GM21825 (cell line): ENCODE data around the gene HACD2.
A peak's percentile ranks its signal among the peaks of the same experiment; 100 is the strongest.
"Not testable (repeated sequence)": the region's sequence is repeated elsewhere in the genome, so short reads cannot be mapped to it uniquely, and the experiment has no call there.

Experiments
- ATAC-seq: cut with Tn5 transposase; IDR thresholded peaks from one replicate; pipeline ENCODE4 v1.9.1; 2021; ENCODE audit warnings: mild to moderate bottlenecking, moderate library complexity; ENCODE audit not compliant: unreplicated experiment

HACD2 gene

DNA sequence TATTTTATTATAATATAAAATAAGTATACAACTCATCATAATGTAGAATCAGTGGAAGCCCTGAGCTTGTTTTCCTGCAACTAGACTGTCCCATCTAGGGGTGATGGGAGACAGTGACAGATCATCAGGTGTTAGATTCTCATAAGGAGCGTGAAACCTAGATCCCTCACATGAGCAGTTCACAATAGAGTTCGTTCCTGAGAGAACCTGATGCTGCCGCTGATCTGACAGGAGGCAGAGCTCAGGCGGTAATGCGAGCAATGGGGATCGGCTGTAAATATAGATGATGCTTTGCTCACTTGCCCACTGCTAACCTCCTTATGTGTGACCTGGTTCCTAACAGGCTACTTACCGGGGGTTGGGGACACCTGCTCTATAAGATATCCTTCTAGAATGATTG lies 26.8 kb upstream of the HACD2 start:
- ATAC-seq = not testable (repeated sequence)

GRCh38 chr3:123611082-123611481 lies 26.2 kb upstream of the HACD2 start:
- no peak for ATAC-seq

DNA sequence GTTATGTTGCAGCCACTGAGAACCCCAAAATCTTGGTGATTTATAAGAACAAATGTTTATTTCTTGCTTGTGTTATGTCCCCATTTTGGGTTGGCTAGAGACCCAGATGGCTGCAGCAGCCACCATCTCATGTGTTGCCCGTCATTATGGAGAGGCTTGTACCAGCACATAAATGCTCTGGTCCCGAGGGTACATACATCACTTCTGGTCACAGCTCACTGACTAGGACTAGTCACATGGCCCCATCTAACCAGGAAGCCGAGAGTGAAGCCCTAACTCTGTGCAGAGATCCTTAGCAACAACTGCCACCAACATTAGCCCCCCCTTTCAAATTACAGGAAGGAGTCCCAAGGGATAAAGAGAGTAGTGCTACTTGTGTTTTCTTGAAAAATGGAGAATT lies 25.5 kb upstream of the HACD2 start:
- peak; percentile 75 for ATAC-seq

DNA sequence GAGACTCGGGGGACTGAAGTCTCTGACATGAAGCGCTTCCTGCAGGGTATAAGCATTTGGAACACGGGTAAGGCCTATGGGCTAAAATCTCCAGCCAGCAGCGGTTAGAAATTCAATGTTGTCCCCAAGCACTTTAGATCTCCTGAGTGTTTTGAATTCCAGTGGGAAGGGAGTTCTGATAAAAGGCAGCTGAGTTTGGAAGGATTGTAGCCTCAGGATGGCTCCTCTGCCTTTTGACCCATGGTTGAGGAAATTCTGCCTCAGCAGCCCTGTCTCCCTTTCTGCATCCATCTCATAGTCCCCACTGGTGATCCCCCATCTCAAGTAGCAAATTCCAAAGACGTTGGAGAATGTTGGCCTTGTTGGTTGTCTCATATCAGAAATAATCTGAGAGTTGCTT lies 24.2 kb upstream of the HACD2 start:
- ATAC-seq = no peak

- no peak for ATAC-seq
These were observed 23.5 kb upstream of the HACD2 start for GRCh38 chr3:123608263-123608937.

GRCh38 chr3:123606527-123606926 lies 21.7 kb upstream of the HACD2 start:
- ATAC-seq = no peak

DNA sequence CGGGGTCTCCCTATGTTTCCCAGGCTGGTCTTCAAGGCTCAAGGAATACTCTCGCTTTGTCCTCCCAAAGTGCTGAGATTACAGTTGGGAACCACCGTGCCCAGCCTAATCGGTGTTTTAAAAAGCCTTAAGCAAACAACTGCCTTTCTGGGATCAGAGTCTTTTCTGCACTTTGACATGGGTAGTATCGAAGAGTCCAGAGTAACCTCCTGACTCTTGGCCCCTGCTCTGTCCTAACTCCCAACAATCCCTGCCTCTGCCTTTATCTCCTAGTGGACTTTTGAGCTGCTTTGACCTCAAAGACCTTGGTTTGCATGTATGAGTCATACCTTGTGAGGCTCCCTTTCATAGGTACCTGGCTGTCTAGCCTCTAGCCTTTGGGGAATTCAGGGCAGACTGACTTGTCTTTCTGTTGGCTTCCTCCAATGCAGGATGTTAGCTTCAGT lies 21.0 kb upstream of the HACD2 start:
- ATAC-seq = peak; percentile 70

DNA sequence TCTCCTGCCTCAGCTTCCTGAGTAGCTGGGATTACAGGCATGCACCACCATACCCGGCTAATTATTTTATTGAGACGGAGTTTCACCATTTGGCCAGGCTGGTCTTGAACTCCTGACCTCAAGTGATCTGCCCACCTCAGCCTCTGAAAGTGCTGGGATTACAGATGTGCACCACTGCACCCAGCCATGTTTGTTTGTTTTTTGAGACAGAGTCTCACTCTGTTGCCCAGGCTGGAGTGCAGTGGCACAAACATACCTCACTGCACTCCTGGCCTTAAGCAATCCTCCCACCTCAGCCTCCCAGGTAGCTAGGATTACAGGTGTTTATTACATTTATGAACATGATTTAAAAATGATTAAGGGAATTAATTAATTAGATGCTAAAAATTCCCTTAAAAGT lies 18.3 kb upstream of the HACD2 start:
- not testable (repeated sequence) for ATAC-seq

GRCh38 chr3:123602325-123602724 lies 17.5 kb upstream of the HACD2 start:
- no peak for ATAC-seq

GRCh38 chr3:123600863-123601262 lies 16.0 kb upstream of the HACD2 start:
- not testable (repeated sequence) for ATAC-seq

- no peak for ATAC-seq
These were observed 12.7 kb upstream of the HACD2 start for GRCh38 chr3:123597561-123597960.

DNA sequence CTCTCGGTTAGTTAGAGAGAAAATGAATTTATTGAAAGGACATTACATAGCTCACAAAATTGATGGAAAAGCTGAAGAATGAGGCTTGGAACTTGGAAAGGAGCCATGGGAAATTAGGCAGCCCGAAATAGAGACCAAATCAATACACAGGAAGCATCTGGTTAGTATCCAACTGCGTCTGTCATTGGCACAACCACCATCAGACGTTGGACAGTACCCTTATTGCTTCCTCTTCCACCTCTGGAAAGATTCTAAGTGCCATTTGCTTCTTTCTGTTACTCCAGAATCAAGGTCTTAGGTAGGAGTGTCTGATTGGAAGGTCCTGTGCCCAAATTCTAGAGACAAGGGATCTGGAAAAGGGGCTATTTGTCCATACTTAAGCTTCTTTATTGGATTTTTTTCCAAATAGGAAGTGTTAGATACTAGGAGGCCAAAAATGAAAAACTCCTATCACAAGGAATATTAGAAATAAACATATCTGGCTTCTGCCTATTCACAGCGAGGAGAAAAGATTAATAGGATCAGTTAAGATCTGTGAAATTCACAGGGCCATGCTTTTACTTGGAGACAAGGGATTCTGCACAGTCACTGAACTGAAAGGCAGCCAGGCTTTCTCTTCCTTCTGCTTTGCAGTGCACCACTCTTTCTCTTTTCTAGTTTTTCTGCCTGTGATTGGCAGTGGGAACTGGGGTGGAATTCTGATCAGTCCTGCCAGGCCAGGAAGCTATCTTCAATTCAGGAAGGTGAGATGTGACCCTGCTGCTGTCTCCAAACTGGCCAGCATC lies 10.7 kb upstream of the HACD2 start:
- ATAC-seq = no peak

- ATAC-seq = no peak
These were observed 8.5 kb upstream of the HACD2 start for GRCh38 chr3:123593381-123593780.

DNA sequence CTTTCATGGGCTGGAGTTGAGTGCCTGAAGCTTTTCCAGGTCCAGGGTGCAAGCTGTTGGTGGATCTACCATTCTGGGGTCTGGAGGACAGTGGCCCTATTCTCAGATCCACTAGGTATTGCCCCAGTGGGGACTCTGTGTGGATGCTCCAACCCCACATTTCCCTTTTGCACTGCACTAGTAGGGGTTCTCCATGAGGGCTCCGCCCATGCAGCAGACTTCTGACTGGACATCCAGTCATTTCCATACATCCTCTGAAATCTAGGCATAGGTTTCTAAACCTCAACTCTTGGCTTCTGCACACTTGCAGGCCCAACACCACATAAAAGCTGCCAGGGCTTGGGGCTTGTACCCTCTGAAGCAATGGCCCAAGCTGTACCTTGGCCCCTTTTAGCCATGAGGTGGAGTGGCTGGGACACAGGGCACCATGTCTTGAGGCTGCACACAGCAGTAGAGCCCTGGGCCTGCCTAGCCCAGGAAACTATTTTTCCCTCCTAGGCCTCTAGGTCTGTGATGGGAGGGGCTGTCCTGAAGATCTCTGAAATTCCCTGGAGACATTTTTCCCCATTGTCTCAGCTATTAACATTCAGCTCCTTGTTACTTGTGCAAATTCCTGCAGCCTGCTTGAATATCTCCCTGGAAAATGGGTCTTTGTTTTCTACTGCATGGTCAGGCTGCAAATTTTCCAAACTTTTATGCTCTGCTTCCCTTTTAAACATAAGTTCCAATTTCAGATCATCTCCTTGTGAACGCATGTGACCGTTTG lies 6.0 kb upstream of the HACD2 start:
- no peak for ATAC-seq

- ATAC-seq = no peak
These were observed 2.5 kb upstream of the HACD2 start for GRCh38 chr3:123587401-123587800.

DNA sequence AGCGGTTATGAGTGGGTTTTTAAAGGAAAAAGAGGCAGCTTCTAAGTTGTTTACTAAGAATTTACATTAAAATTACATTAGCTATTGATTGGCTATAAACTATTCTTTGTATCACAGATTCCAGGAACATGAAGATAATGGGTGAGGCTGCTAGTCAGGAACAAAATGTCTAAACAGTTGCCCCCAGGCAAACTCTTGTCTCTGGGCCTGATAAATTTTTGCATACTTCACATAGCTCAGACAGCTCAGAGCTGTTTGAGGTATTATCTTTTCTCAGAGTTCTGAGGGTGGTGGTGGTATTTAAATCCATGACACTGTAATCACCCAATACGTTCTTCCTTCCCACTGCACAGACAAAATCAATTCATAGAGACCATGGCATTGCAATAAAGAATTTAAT lies 2.1 kb upstream of the HACD2 start:
- ATAC-seq = no peak

DNA sequence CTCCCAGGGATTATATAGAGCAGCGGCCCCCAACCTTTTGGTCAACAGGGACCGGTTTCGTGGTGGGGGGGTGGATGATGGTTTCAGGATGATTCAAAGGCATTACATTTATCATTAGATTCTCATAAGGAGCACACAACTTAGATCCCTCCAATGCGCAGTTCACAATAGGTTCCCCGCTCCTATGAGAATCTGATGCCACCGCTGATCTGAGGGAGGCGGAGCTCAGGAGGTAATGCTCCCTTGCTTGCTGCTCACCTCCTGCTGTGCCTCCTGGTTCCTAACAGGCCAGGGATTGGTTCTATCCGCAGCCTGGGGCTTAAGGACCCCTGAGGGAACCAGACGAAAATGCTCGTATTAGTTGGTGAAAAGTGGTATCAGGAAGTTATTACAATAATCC lies 1.3 kb upstream of the HACD2 start:
- ATAC-seq = no peak

DNA sequence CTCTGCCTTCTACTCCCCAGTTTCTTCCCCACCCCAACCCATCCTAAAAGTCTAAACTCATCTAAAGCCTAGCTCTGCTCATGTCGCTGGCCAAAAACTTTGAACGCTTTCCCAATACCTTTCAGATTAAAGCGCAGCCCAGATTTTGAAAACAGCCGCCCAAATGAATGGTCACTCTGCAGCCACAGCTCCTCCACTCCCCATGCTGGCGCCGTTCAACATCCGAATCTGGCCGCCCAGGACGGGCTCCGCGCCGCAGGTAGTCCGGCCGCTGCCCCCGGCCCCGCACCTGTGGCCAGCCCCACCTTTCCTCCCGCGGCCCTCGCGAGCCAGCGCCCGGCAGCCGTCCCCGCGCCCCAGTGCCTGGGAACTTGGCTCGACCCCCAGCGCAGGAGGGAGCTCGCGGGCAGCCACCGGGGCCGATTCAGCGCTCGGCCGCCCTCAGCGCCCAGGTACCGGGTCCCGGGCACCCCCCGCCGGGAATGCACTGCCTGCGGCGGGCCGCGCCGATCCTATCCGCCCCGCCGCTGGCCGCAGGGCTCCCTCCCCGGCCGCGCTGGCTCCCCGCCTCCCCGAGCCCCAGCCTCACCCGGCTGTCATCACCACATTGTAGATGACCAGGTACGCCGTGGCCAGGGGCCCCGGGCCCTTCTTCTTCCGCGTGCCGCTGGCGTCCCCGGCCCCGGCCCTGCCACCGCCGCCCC lies 417 bp downstream of the HACD2 start:
- ATAC-seq = peak; percentile 26

- ATAC-seq = no peak
These were observed 1.3 kb downstream of the HACD2 start for GRCh38 chr3:123583561-123583960.

GRCh38 chr3:123582315-123582714 lies 2.5 kb downstream of the HACD2 start:
- no peak for ATAC-seq

DNA sequence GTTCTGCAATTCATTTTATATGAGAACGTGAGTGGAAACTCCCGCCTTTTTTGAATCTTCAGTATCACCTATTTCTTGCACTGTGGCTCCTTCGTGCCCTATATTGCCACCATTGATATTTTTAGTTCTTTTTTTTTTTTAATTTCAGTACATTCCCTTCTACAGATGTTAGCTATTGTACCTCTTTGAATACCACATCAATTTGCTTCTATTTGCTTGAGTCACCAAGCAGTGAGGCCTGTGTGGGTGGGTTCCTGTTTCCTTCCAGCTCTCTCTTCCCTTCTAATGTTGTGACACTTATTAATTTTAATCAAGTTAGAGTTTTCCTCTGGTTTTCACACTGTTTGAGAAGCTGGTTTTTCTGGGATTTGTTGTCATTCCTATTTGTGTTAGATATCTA lies 8.7 kb downstream of the HACD2 start:
- ATAC-seq = no peak
